KOPT-K1 (cell line): ENCODE data around the gene TFRC.
A peak's percentile ranks its signal among the peaks of the same experiment; 100 is the strongest.
"Not testable (repeated sequence)": the region's sequence is repeated elsewhere in the genome, so short reads cannot be mapped to it uniquely, and the experiment has no call there.

Experiments
- H3K27ac ChIP-seq: fragments of 200-600 bp; sonication (generic); 2 replicates; pipeline ENCODE4 v1.5.1; 2016; ENCODE audit warnings: antibody characterized with exemption, mild to moderate bottlenecking, low read depth, low read length; ENCODE audit not compliant: poor library complexity, severe bottlenecking
- H3K36me3 ChIP-seq: fragments of 200-600 bp; sonication (generic); 2 replicates; pipeline ENCODE4 v1.5.1; 2017; ENCODE audit warnings: antibody characterized with exemption, mild to moderate bottlenecking, low read length, moderate library complexity; ENCODE audit not compliant: insufficient read depth
- H3K9me3 ChIP-seq: fragments of 200-600 bp; sonication (generic); 2 replicates; pipeline ENCODE4 v1.5.1; 2017; ENCODE audit warnings: antibody characterized with exemption, low read length, mild to moderate bottlenecking; ENCODE audit not compliant: insufficient read depth, poor library complexity, severe bottlenecking

TFRC gene

DNA sequence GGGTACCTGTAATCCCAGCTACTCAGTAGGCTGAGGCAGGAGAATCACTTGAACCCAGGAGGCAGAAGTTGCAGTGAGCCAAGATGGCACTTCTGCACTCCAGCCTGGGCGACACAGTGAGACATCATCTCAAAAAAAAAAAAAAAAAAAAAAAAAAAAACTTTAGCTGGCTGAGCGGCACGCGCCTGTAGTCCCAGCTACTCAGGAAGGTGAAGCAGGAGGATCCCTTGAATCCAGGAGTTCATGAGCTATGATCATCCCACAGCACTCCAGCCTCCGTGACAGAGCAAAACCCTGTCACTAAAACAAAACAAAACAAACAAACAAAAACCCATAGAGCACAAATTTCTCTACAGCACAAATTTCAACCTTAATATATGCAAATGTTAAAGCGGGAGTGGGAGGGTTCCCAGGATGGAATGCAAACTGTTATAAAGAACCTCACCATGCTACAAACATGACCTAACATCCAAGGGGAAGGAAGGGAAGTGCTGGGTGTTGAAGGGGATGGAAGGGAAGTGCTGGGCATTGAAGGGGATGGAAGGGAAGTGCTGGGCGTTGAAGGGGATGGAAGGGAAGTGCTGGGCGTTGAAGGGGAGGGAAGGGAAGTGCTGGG is 16.6 kb upstream of the TFRC start:
- not testable (repeated sequence) for H3K36me3 ChIP-seq, H3K27ac ChIP-seq
- peaks cover 12% of the 10 kb centered on the region for H3K9me3 ChIP-seq

DNA sequence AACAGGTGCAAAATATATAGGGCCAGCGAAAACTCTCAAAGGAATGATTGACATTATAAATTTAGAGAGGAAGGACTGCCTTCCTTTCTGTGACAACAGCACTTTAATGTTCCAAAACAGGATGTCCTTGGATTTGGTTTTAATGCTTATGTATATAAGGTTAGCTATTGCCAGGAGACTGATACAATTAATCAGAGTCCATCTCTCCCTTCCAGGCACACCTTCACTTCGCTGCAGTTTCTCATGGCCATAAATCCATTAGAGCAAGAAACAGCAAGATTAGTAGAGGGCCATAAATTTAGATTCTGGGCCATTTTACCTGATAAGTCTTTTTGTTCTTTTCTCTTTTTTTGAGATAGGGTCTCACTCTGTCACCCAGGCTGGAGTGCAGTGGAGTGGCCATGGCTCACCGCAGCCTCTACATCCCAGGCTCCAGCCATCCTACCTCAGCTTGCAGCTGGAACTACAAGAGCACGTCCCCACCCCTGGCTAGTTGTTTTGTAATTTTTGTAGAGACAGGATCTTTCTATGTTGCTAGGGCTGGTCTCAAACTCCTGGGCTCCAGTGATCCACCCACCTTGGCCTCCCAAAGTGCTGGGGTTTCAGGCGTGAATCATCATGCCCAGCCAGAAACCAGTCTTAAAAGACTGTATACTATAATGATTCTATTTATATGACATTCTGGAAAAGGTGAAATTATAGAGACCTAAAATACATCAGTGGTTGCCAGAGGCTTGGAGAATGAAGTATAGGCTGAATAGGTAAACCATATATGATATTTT is 15.7 kb upstream of the TFRC start:
- peaks cover 3% of the 10 kb centered on the region for H3K9me3 ChIP-seq
- no peak overlapping the region for H3K27ac ChIP-seq

GRCh38 chr3:196096382-196096953 is 14.6 kb upstream of the TFRC start:
- H3K36me3 ChIP-seq: no peaks in the 10 kb centered on the region
- no peaks in the 10 kb centered on the region for H3K9me3 ChIP-seq
- H3K27ac ChIP-seq: no peak overlapping the region

More for the DNA sequence above, 15.7 kb upstream of the TFRC start:
- no peaks in the 10 kb centered on the region for H3K36me3 ChIP-seq

GRCh38 chr3:196093317-196094111 is 11.6 kb upstream of the TFRC start:
- no peaks in the 10 kb centered on the region for H3K36me3 ChIP-seq
- no peak overlapping the region for H3K27ac ChIP-seq
- H3K9me3 ChIP-seq: no peaks in the 10 kb centered on the region

- H3K36me3 ChIP-seq: no peaks in the 10 kb centered on the region
- H3K27ac ChIP-seq: no peak overlapping the region
- H3K9me3 ChIP-seq: no peaks in the 10 kb centered on the region
These were observed 6.0 kb upstream of the TFRC start for GRCh38 chr3:196087906-196088305.

DNA sequence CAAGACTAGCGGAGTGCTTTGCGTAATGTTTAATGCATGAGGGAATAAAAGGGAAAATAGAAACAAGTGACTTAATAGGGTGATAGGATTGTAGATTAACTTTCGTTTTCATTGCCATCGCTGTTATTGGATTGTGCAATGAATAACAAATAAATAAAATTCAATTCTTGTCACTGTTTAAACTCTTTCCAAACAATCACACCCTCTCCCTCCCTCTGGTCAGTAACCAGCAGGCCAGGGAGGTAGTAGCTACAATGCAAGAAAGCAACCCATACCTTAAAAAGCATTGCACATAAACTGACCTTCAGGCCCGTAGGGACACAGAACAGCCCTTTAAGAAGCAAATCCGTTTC is 705 bp upstream of the TFRC start:
- Histone ChIP-seq H3K27ac (peak overlapping the region; percentile 90), H3K36me3 (peaks cover 33% of the 10 kb centered on the region), H3K9me3 (no peaks in the 10 kb centered on the region)

- Histone ChIP-seq H3K27ac (peak overlapping the region; percentile 90), H3K36me3 (peaks cover 47% of the 10 kb centered on the region)
These were observed 672 bp downstream of the TFRC start for GRCh38 chr3:196081002-196081833.

GRCh38 chr3:196080101-196080846 is 1.6 kb downstream of the TFRC start:
- Histone ChIP-seq H3K27ac (peak overlapping the region; percentile 90), H3K36me3 (peaks cover 56% of the 10 kb centered on the region)
- not testable (repeated sequence) for H3K9me3 ChIP-seq

More at GRCh38 chr3:196081002-196081833, 672 bp downstream of the TFRC start:
- no peaks in the 10 kb centered on the region for H3K9me3 ChIP-seq

GRCh38 chr3:196079682-196080081 is 2.2 kb downstream of the TFRC start:
- Histone ChIP-seq H3K27ac (peak overlapping the region; percentile 90), H3K9me3 (no peaks in the 10 kb centered on the region), H3K36me3 (peaks cover 62% of the 10 kb centered on the region)

DNA sequence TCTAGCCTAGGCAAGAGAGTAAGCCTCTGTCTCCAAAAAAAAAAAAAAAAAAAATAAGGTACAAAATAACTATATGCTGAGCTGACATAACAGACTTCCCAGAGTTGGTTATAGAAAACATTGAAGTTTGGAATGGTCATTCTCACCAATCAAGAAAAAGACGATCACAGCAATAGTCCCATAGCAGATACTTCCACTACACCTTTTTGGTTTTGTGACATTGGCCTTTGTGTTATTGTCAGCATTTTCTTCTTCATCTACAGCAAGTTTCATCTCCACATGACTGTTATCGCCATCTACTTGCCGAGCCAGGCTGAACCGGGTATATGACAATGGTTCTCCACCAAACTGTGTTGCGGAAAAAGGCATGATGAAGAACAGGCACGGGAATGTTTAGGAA is 6.9 kb downstream of the TFRC start:
- H3K27ac ChIP-seq: no peak overlapping the region
- H3K9me3 ChIP-seq: no peaks in the 10 kb centered on the region
- H3K36me3 ChIP-seq: peaks cover 96% of the 10 kb centered on the region

DNA sequence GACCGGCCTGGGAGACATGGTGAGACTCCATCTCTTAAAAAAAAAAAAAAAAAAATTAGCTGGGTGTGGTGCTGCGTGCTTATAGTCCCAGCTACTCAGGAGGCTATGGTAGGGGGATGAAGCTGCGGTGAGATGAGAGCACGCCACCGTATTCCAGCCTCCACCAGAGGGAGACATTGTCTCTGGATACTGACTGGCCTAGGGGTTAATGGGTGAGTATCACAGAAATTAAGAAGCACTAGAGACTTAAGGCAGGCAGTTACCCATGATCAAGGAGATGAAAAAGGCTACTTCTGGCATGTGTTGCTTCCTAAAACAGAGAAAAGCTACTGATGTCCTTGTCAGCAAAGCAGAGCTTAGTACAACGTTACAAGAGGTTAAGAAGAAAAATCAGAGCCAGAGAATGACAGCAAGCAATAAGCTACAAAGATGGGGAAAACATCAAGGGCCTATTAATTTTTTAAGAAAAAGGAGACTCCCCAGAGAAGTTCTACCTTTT is 8.6 kb downstream of the TFRC start:
- peaks cover 100% of the 10 kb centered on the region for H3K36me3 ChIP-seq
- no peaks in the 10 kb centered on the region for H3K9me3 ChIP-seq
- no peak overlapping the region for H3K27ac ChIP-seq

DNA sequence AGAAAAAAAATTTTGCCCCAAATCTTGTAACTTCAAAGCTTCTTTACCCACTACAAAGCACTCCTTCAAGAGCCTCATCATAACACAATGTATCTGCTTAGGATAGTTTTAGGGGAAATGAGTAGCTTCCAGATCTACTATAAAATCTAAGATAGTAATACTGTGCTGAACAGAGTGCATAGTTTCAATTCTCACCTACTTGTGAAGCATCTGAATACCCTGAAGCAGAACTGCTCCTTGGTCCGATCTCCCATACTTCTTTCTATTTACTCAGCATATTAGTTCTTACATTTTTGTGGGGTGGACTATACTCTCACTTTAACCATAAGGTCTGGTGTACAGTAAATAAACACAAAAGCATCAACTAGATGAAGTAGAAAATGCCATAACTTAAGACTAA is 9.6 kb downstream of the TFRC start:
- H3K9me3 ChIP-seq: no peaks in the 10 kb centered on the region
- no peak overlapping the region for H3K27ac ChIP-seq
- peaks cover 100% of the 10 kb centered on the region for H3K36me3 ChIP-seq

- H3K9me3 ChIP-seq, H3K27ac ChIP-seq: not testable (repeated sequence)
- H3K36me3 ChIP-seq: peaks cover 100% of the 10 kb centered on the region
These were observed 13.1 kb downstream of the TFRC start for GRCh38 chr3:196068812-196069211.

DNA sequence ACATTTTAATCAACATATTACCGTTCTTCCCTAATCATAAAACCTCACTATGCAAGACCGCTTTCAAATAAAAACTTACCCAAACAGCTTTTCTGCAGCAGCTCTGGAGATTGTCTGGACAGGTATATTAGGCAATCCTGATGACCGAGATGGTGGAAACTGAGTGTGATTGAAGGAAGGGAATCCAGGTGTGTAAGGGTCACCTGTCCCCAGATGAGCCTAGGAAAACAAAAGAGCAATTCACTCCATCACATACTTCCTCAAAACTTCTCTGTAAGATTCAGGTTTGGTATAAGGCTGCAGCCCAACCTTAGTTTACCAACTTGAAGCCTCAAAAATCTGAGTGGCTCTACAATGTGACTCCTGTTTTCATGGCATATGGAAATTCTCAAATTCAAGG is 14.5 kb downstream of the TFRC start:
- Histone ChIP-seq H3K36me3 (peaks cover 100% of the 10 kb centered on the region), H3K27ac (no peak overlapping the region), H3K9me3 (no peaks in the 10 kb centered on the region)
